Stimulated activated naive CD4-positive, alpha-beta T cell treated with Interleukin-2 at 50 U/mL for 16 hours (primary cell): ENCODE data around the gene APOD.
A peak's percentile ranks its signal among the peaks of the same experiment; 100 is the strongest.

Experiments
- DNase-seq: peaks from one replicate; lab custom pipeline; 2025; lab: John Stamatoyannopoulos, UW

Gene APOD

DNA sequence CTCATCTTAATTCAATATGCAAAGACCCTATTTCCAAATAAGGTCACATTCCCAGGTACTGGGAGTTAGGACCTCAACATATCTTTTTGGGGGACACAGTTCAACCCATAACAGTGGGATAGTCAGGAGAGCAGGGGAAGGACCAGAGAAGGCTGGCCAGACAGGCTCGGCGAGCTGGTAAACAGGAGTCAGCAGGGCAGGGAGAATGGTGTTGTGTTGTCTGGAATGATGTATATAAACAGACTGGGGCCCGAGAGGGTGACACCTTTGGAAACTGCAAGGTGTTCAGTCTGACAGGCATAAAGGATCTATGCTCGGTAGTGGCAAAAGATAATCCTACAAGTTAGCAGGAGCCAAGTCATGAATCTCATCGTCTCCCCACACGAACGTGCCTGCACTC, 30.5 kb downstream of the APOD start:
- no peak for DNase-seq

DNA sequence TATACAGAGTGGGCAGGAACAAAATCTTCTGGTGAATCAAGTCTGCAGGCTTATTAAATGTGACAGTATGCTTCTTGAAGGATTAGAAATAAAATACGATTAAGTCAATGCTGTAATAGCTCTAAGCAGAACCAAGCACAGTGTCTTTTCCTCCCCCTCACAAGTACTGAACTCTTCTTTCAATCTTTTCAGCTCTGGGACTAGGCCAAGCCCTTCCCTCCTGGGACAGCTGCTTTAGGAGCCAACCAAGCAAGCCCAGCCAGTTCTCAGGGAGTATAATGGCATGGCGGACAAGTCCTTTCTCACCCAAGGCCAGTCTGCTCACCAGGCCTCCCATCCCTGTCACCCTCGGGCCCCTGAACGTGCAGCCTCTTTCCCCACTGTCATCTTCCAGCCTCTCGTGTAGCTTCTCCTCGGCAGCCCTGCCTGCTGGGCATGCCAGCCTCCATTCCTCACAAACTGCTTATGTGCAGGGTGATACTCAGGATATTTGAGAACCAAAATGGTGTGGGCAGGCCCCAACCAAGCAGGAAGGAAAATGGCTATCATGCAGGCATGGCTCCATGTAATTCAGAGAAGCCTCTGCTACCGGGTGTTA, 32.3 kb downstream of the APOD start:
- DNase-seq, result no peak

GRCh38 chr3:195550723-195551122, 33.0 kb downstream of the APOD start:
- no peak for DNase-seq

GRCh38 chr3:195549931-195550519, 33.7 kb downstream of the APOD start:
- peak; percentile 69 for DNase-seq

GRCh38 chr3:195548987-195549386, 34.8 kb downstream of the APOD start:
- no peak for DNase-seq

DNA sequence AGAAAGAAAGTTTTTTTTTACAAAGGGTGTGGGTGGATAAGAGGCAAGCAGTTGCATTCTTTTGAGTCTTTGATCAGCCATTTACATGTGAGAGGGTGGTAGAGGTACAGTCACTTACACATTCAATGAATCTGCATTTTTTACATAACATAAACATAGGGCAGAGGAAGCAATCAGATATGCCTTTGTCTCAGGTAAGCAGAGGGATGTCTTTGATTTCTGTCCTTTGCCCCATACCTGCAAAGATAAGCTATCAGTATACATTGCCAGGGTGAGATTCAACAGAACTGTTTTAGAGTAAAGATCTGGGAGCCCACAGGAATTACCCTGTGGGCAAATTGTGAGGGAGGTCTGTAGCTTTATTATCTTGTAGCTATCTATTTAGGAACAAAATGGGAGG, 35.2 kb downstream of the APOD start:
- DNase-seq, result no peak

GRCh38 chr3:195548006-195548405, 35.7 kb downstream of the APOD start:
- DNase-seq, result no peak

- no peak for DNase-seq
Observed at GRCh38 chr3:195546130-195546560, 37.6 kb downstream of the APOD start.

DNA sequence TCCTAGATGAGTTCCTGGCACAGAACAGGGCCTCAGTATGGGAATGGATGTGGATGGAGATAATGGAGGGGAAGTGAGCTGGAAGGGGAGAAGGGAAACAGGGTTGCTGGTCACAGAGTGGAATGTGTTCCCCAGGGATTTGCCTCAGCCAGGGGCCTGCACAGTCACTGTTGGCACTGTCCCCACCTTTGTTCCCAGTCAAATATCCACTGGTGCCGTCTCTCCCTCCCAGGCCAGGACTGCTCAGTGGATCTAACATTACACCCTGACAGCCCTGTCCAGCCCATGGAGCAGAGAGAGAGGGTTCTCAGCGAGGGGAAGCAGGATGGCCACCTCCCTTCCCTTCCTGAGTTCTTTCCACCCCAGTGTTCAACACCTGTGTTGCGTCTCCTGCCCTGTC, 39.1 kb downstream of the APOD start:
- DNase-seq, result no peak

DNA sequence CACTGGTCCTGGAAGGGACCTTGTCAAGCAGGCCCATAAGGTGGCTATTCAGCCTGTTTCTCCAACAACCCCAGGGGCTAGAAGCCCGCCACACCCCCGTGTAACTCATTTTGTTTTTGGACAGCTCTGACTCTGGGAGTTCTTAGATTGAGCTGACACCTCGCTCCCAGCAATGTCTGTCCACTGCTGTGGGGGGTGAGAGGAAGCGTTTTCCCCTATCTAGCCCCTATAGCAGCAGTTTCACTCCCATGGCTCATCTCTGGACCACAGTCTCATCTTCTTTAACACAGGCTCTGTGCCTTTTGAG, 39.6 kb downstream of the APOD start:
- no peak for DNase-seq

GRCh38 chr3:195543500-195544229, 40.1 kb downstream of the APOD start:
- DNase-seq, result no peak

- peak; percentile 88 for DNase-seq
Observed at GRCh38 chr3:195542698-195543499, 40.8 kb downstream of the APOD start, which contains the start of gene PPP1R2. TSS of gene PPP1R2 (minus strand) at chr3:195543325. CDS start at chr3:195543025, 300 bp downstream.

DNA sequence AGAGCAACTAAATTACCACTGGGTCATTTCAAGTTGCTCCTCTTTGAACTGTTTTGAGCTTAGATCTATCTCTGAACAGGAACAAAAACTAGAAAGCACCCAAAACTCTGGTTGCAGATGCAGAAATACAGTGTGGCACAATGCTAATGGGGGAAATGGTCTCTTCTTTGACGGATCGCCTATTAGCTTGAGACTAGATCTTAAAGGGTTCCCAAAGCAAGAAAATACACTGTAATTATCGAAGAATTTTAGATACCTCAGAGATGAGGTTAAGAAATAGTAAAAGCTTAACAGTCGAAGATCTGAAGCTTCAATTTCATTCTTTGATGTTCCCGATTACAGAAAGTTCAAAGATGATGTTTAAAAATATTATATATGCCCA, 41.4 kb downstream of the APOD start:
- no peak for DNase-seq

- no peak for DNase-seq
Observed at GRCh38 chr3:195540511-195540910, 43.2 kb downstream of the APOD start.

DNA sequence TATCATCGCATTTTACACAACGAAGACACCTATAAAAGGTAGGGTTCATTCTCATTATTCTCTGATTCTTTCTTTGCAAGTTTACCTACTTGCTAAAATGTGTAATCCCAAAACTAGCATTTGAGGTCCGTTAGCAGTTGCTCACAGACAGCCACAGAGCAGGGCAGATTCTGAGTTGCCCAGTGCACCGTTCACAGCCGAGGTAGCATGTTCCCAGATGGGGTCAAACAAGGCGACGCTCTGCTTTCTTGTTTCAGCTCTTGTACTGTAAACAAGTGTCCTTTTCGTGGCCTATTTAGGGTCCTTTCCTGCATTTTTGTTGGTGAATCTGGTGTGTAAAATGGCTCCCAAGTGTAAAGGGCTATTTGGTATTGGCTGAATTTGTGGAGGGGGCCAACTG, 43.7 kb downstream of the APOD start:
- no peak for DNase-seq

GRCh38 chr3:195539479-195539878, 44.3 kb downstream of the APOD start:
- no peak for DNase-seq

- peak; percentile 39 for DNase-seq
Observed at GRCh38 chr3:195537995-195538394, 45.7 kb downstream of the APOD start.

DNA sequence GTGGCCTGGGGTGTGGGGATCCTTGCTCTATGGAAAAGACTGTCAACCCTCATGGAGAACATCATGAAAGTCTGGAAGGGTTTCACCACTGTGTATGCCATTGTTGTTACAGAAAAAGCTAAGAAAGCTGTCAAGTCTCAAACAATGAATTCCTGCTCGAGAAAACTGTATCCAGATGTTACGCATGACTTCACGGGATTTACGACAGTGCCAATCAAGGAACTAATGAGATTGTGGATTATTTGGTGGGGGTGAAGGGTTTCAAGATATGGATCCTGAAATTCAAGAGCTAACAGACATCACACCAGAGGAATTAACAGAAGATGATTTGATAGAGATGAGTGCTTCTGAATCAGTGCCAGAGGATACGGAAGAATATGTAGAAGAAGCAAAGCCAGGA, 48.4 kb downstream of the APOD start:
- no peak for DNase-seq

DNA sequence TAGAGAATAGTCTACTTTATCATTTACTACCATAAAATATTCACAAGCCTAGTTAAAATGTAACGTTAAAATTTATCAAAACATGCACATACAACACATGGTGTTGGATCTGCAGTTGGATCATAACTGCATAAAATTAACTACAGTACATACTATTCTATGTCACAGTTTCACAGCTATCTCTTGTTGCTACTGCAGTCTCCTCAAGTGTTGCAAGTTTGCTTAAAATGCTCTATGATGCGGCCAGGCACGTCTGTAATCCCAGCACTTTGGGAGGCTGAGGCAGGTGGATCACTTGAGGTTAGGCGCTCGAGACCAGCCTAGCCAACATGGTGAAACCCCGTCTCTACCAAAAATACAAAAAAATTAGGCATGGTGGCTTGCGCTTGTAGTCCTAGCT, 50.9 kb downstream of the APOD start:
- DNase-seq, result no peak

DNA sequence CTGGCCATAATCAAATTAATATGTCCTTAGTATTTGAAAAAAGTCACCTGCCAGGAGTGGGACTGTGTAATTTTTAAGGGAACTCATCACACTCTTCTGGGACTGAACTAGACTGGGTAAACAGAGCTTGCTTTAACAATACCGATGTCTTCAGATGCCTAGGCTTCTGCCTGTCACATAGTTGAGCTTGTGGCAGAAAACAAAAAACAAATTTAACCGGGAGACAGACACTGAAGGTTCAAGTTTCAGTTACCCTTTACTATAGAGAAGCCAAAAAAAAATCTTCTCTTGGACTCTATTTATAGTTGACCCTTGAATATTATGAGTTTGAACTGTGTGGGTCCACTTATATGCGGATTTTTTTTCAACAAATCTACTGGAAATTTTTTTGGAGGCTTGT, 51.4 kb downstream of the APOD start:
- DNase-seq, result no peak

- no peak for DNase-seq
Observed at GRCh38 chr3:195531683-195532082, 52.1 kb downstream of the APOD start.

- DNase-seq, result no peak
Observed at GRCh38 chr3:195526492-195526891, 57.2 kb downstream of the APOD start.
